ENCODE results near the gene MGARP. TPM values are rescaled to one million over a fixed set of nuclear protein-coding genes. Genes with fewer than 3 reads are reported as not detected.

Gene MGARP
- polyA plus RNA-seq, 1 of the 3 experiments (the other 2 are of a cell fraction), result 22.9 TPM

DNA sequence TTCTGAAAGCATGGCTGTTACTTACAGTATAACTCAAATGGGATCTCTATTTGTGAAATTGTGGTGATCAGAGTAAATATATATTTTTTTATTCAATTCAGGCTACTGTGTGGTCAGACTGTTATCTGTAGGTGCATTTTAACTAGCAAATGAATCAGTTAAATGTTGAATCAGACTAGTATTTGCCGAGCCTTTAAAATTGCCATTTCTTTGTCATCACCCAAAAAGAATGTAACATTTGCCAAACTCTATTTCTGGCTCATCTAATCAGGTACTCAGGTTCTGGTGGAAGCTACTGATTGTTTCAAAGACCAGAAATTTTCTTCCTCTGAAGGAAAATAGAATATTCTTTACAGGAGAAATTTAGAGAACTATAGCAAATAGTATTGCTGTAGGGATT lies 19.5 kb upstream of the MGARP start:
- H3K4me2 ChIP-seq, result peak overlapping the region; percentile 87
- H3F3A ChIP-seq (replicated peaks; ENCODE audit: insufficient read depth), result peaks cover 26% of the 10 kb centered on the region
- H4K20me1 ChIP-seq (ENCODE audit: insufficient read depth), result peaks cover 19% of the 10 kb centered on the region
- H3K27ac ChIP-seq (ENCODE audit: low read depth in 2 of 2, low read length in 1 of 2), result peak overlapping the region; percentile 90 to 94; a peak in 3 of 4 replicates
- 10% methylated on average over 1 of the region's 1 CpG for WGBS (ENCODE audit: low lambda C conversion rate)
- no peaks in the 10 kb centered on the region for H3K27me3 ChIP-seq (ENCODE audit: insufficient read depth)
- TF ChIP-seq NFIC (IDR thresholded peaks at IDR 0.05; ENCODE audit: borderline replicate concordance) (no peak), MEF2A (IDR thresholded peaks at IDR 0.05; ENCODE audit: borderline replicate concordance, low read depth) (peak; percentile 30; the same call in 1 of the 2 replicates)
- peaks cover 65% of the 10 kb centered on the region for H3K79me2 ChIP-seq (ENCODE audit: insufficient read depth)
- H3K9me2 ChIP-seq, result no peaks in the 10 kb centered on the region
- H3K4me1 ChIP-seq (ENCODE audit: control insufficient read depth in 1 of 2, insufficient read depth in 2 of 2, low read depth in 1 of 2, low read length in 1 of 2), result peaks cover 19 to 23% of the 10 kb centered on the region in 2 experiments; a peak in 3 of 4 replicates
- ChIA-PET CTCF (interaction anchor here (1.3 to 2.6 kb wide), 4 partner anchors 25 to 269 kb away, joined by 3 to 14 read pairs (median 8); no protein-coding TSS in a partner anchor), POLR2A (no interaction called here)
- H2AFZ ChIP-seq (ENCODE audit: low read depth), result 0 out of 2 replicates have a peak overlapping the region, but pooled peaks have one; percentile 13
- H3K4me3 ChIP-seq (ENCODE audit: low read depth in 2 of 2, low read length in 1 of 2), result peak overlapping the region; percentile 91 to 97; a peak in 2 of 4 replicates
- no peaks in the 10 kb centered on the region for H3K9me3 ChIP-seq
- H3K9ac ChIP-seq, result peak overlapping the region; percentile 79; the same call in 1 of the 2 replicates
- no peak for DNase-seq
- peaks cover 0 to 3% of the 10 kb centered on the region in 2 experiments for H3K36me3 ChIP-seq (replicated peaks in 1 of 2; ENCODE audit: control insufficient read depth in 1 of 2, insufficient read depth in 2 of 2, low read length in 1 of 2)

DNA sequence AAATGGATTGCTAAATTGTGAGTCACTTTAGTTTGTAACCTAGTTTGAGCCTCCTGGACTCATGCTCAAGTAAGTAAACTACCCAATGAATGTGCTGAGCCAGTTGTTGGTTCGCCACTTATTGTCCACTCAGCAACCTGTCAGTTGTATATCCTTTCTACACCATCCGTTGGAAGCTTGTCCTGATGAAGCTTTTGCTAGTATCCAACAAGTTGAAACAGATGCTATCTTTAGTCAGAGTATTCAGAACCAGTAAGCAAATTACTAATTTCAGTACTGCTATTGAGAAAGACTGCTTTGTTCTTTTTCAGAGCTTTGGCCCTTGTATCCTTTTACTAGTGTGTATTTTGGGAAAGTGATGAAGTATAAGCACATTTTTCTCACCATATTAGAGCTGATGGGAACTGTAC lies 17.0 kb upstream of the MGARP start:
- peaks cover 46% of the 10 kb centered on the region for H3K79me2 ChIP-seq (ENCODE audit: insufficient read depth)
- no peak for DNase-seq
- WGBS (ENCODE audit: low lambda C conversion rate), result 88% methylated on average over 2 of the region's 2 CpGs
- no peak overlapping the region for H3K9ac ChIP-seq
- H3K36me3 ChIP-seq (replicated peaks in 1 of 2; ENCODE audit: control insufficient read depth in 1 of 2, insufficient read depth in 2 of 2, low read length in 1 of 2), result peaks cover 11 to 23% of the 10 kb centered on the region in 2 experiments
- H3K4me2 ChIP-seq, result no peak overlapping the region
- H3K4me1 ChIP-seq (ENCODE audit: control insufficient read depth in 1 of 2, insufficient read depth in 2 of 2, low read depth in 1 of 2, low read length in 1 of 2), result peaks cover 16 to 20% of the 10 kb centered on the region in 2 experiments; a peak in 3 of 4 replicates
- no peak overlapping the region; the same call in 1 of the 2 replicates for H2AFZ ChIP-seq (ENCODE audit: low read depth)
- no peak overlapping the region for H3K4me3 ChIP-seq (ENCODE audit: low read depth in 2 of 2, low read length in 1 of 2)
- POLR2A ChIA-PET, result interaction anchor here (0.5 kb wide), 1 partner anchor 24 kb away, joined by 3 read pairs; no protein-coding TSS in a partner anchor
- no peaks in the 10 kb centered on the region for H3K9me2 ChIP-seq
- no peak overlapping the region for H3K27ac ChIP-seq (ENCODE audit: low read depth in 2 of 2, low read length in 1 of 2)
- no peaks in the 10 kb centered on the region for H3K27me3 ChIP-seq (ENCODE audit: insufficient read depth)
- no peaks in the 10 kb centered on the region for H4K20me1 ChIP-seq (ENCODE audit: insufficient read depth)
- H3K9me3 ChIP-seq, result no peaks in the 10 kb centered on the region
- H3F3A ChIP-seq (replicated peaks; ENCODE audit: insufficient read depth), result peaks cover 23% of the 10 kb centered on the region
- CTCF ChIA-PET, result interaction anchor here (0.9 to 3.9 kb wide), 10 partner anchors 12 to 267 kb away, joined by 3 to 27 read pairs (median 10); no protein-coding TSS in a partner anchor
- TF ChIP-seq GATA2 (CRISPR knock-in tag; IDR thresholded peaks at IDR 0.05) (no peak), FOSL2 (IDR thresholded peaks at IDR 0.05; ENCODE audit: borderline replicate concordance, low read depth) (peak; percentile 10; the same call in 1 of the 2 replicates)

DNA sequence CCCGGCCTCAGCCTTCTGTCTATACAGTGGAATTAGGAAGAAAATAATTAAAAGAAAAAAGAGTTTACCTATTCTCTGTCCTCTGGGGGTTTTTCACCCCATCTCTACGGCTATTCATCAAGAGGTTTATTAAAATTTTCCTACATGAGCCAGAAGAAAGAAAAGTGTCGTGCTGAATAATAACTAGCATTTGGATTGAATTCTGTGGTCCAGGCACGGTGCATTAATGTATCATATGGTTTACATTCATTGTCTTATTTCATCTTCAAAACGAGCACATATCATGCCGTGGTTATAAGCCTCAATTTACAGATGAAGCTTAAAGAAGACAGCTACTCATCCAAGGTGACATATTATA lies 15.9 kb upstream of the MGARP start:
- H3K9me2 ChIP-seq, result no peaks in the 10 kb centered on the region
- 29% methylated on average over 6 of the region's 6 CpGs for WGBS (ENCODE audit: low lambda C conversion rate)
- no peaks in the 10 kb centered on the region for H3K9me3 ChIP-seq
- no peaks in the 10 kb centered on the region for H4K20me1 ChIP-seq (ENCODE audit: insufficient read depth)
- peaks cover 16 to 20% of the 10 kb centered on the region in 2 experiments; a peak in 3 of 4 replicates for H3K4me1 ChIP-seq (ENCODE audit: control insufficient read depth in 1 of 2, insufficient read depth in 2 of 2, low read depth in 1 of 2, low read length in 1 of 2)
- ChIA-PET CTCF (interaction anchor here (0.7 to 3.9 kb wide), 45 partner anchors 10 to 323 kb away, joined by 3 to 38 read pairs (median 5); partner anchors contain the start of genes ELF2 and MGARP), POLR2A (interaction anchor here (1.5 kb wide), 1 partner anchor 117 kb away, joined by 4 read pairs; no protein-coding TSS in a partner anchor)
- TF ChIP-seq GATA2 (CRISPR knock-in tag; IDR thresholded peaks at IDR 0.05), result no peak
- TF ChIP-seq, protein P1, sequence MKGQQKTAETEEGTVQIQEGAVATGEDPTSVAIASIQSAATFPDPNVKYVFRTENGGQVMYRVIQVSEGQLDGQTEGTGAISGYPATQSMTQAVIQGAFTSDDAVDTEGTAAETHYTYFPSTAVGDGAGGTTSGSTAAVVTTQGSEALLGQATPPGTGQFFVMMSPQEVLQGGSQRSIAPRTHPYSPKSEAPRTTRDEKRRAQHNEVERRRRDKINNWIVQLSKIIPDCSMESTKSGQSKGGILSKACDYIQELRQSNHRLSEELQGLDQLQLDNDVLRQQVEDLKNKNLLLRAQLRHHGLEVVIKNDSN (IDR thresholded peaks at IDR 0.05; ENCODE audit: borderline replicate concordance, low read depth), result no peak
- no peak for TF ChIP-seq SIN3A (IDR thresholded peaks at IDR 0.05; ENCODE audit: borderline replicate concordance, low read depth, low read length)
- no peak for TF ChIP-seq GABPA (IDR thresholded peaks at IDR 0.05; ENCODE audit: low read depth)
- TF ChIP-seq FOXM1 (IDR thresholded peaks at IDR 0.05; ENCODE audit: low read depth), result no peak
- no peak for TF ChIP-seq RFX5 (IDR thresholded peaks at IDR 0.05; ENCODE audit: low read length)
- no peak for TF ChIP-seq FOSL2 (IDR thresholded peaks at IDR 0.05; ENCODE audit: borderline replicate concordance, low read depth)
- no peak for TF ChIP-seq MEF2A (IDR thresholded peaks at IDR 0.05; ENCODE audit: borderline replicate concordance, low read depth)
- no peak for TF ChIP-seq FOXJ3 (CRISPR knock-in tag; IDR thresholded peaks at IDR 0.05)
- no peaks in the 10 kb centered on the region for H3K27me3 ChIP-seq (ENCODE audit: insufficient read depth)
- H3K9ac ChIP-seq, result peak overlapping the region; percentile 86; the same call in 1 of the 2 replicates
- peak overlapping the region; percentile 95 for H3K4me2 ChIP-seq
- no peak for DNase-seq
- H2AFZ ChIP-seq (ENCODE audit: low read depth), result peak overlapping the region; percentile 93
- peaks cover 14% of the 10 kb centered on the region for H3F3A ChIP-seq (replicated peaks; ENCODE audit: insufficient read depth)
- H3K36me3 ChIP-seq (replicated peaks in 1 of 2; ENCODE audit: control insufficient read depth in 1 of 2, insufficient read depth in 2 of 2, low read length in 1 of 2), result peaks cover 14 to 31% of the 10 kb centered on the region in 2 experiments
- peak overlapping the region in 1 of 2 experiments; percentile 17; a peak in 1 of 4 replicates for H3K27ac ChIP-seq (ENCODE audit: low read depth in 2 of 2, low read length in 1 of 2)
- H3K4me3 ChIP-seq (ENCODE audit: low read depth in 2 of 2, low read length in 1 of 2), result peak overlapping the region; percentile 71 to 89
- H3K79me2 ChIP-seq (ENCODE audit: insufficient read depth), result peaks cover 38% of the 10 kb centered on the region
